Lower leg skin (tissue), 3 donors: Measurements from ENCODE around the gene IFFO2.
A peak's percentile ranks its signal among the peaks of the same experiment; 100 is the strongest.

Experiments used
- POLR2A ChIP-seq, 2 donors: fragments of 450-650 bp; IDR thresholded peaks; one replicate each; pipeline ENCODE4 v1.6.1; 2016 to 2017; ENCODE audit warnings: antibody characterized with exemption in 2 of 2, mild to moderate bottlenecking in 1 of 2, moderate library complexity in 1 of 2
- TF ChIP-seq, protein P1 (sequence below), 3 donors: fragments of 450-650 bp; IDR thresholded peaks; one replicate each; pipeline ENCODE4 v1.5.1; 2016; ENCODE audit warnings: antibody characterized with exemption in 3 of 3, mild to moderate bottlenecking in 3 of 3, moderate library complexity in 2 of 3

DNA sequence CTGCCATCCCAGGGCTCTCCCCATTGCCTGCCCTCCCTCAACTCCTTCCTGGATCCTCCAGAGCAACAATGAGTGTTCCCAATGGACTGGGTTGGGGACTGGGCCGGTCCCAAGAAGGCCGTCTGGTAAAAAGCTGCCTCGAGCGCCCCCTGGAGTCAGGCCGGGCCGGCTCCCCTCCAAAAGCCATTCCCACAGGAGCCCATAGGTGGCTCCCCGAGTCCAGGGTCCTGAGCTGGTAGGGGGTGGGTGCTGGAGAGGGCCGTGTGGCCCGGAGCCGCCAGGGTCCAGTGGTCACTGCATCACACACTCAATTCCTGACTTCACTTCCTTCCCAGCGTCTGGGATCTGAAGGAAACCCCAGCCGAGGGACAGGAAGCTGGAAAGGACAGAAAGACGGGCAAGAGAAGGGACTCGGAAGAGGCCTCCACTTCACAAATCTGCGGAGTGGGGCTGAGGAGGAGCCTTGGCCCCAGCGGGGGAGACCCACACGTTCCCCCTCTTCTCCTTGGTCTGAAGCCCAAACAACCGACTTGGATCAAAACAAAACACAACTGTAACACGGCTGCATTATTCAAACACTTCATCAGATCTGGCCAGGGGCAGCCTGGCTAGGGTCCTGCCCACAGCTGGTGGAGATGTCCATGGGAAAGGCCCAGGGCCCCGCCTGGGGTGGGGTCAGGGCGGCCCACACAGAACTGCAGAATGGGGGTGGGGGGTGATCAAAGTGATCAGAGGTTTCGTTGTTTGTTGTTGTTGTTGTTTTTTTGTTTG is 43.2 kb downstream of the IFFO2 start:
- TF ChIP-seq, protein P1, sequence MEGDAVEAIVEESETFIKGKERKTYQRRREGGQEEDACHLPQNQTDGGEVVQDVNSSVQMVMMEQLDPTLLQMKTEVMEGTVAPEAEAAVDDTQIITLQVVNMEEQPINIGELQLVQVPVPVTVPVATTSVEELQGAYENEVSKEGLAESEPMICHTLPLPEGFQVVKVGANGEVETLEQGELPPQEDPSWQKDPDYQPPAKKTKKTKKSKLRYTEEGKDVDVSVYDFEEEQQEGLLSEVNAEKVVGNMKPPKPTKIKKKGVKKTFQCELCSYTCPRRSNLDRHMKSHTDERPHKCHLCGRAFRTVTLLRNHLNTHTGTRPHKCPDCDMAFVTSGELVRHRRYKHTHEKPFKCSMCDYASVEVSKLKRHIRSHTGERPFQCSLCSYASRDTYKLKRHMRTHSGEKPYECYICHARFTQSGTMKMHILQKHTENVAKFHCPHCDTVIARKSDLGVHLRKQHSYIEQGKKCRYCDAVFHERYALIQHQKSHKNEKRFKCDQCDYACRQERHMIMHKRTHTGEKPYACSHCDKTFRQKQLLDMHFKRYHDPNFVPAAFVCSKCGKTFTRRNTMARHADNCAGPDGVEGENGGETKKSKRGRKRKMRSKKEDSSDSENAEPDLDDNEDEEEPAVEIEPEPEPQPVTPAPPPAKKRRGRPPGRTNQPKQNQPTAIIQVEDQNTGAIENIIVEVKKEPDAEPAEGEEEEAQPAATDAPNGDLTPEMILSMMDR (IDR thresholded peaks at IDR 0.05), result peak in 1 of 3 donors; percentile 65
- TF ChIP-seq POLR2A (IDR thresholded peaks at IDR 0.05), result no peak
